Measurements from ENCODE around the gene TEX22.
A peak's percentile ranks its signal among the peaks of the same experiment; 100 is the strongest.

TEX22 gene

DNA sequence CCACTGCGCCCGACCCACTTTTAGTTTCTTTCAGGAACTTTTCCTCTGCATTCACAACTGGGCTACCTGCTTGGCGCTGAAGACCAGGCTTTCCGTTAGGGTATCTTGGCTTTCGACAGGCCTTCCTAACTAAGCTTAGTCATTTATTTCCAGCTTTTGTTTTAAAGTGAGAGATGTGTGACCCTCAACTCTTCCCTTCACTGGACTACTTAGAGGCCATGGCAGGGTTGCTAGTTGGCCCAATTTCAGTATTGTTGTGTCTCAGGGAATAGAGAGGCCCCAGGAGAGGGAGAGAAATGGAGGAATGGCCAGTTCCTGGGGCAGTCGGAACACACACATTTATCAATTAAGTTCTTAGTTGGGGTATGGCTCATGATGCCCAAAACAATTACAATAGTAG, 31.7 kb downstream of the TEX22 start:
- TF ChIP-seq CEBPB (IDR thresholded peaks at IDR 0.05), result no peak
- no peak for TF ChIP-seq CREB1 (IDR thresholded peaks at IDR 0.05; ENCODE audit: low read depth)
- TF ChIP-seq YY1 (IDR thresholded peaks at IDR 0.05; ENCODE audit: low read depth), result no peak
- TF ChIP-seq EP300 (IDR thresholded peaks at IDR 0.05; ENCODE audit: borderline replicate concordance), result no peak
- no peak for TF ChIP-seq EGR1 (IDR thresholded peaks at IDR 0.05)
- TF ChIP-seq, protein P1, sequence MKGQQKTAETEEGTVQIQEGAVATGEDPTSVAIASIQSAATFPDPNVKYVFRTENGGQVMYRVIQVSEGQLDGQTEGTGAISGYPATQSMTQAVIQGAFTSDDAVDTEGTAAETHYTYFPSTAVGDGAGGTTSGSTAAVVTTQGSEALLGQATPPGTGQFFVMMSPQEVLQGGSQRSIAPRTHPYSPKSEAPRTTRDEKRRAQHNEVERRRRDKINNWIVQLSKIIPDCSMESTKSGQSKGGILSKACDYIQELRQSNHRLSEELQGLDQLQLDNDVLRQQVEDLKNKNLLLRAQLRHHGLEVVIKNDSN (IDR thresholded peaks at IDR 0.05), result no peak
- TF ChIP-seq TAF1 (IDR thresholded peaks at IDR 0.05; ENCODE audit: low read depth), result no peak
- TF ChIP-seq MAX (IDR thresholded peaks at IDR 0.05), result no peak
- no peak for TF ChIP-seq TEAD4 (IDR thresholded peaks at IDR 0.05)
- no peak for TF ChIP-seq ZBTB7A (IDR thresholded peaks at IDR 0.05; ENCODE audit: low read depth)
- no peak for TF ChIP-seq TCF12 (IDR thresholded peaks at IDR 0.05; ENCODE audit: low read depth)
- TF ChIP-seq RAD21 (IDR thresholded peaks at IDR 0.05; ENCODE audit: low read depth), result no peak

- TF ChIP-seq NFIC (IDR thresholded peaks at IDR 0.05), result peak; percentile 69
- peak; percentile 13 for TF ChIP-seq TEAD4 (IDR thresholded peaks at IDR 0.05)
- no peak for TF ChIP-seq FOXM1 (IDR thresholded peaks at IDR 0.05; ENCODE audit: borderline replicate concordance, low read depth)
- TF ChIP-seq CEBPB (IDR thresholded peaks at IDR 0.05), result 0 out of 2 replicates have a peak, but pooled peaks have one; percentile 5
Observed at GRCh38 chr14:105430565-105430964, 32.2 kb downstream of the TEX22 start.

GRCh38 chr14:105431256-105431655, 32.9 kb downstream of the TEX22 start:
- TF ChIP-seq NFIC (IDR thresholded peaks at IDR 0.05), result no peak
- TF ChIP-seq REST (IDR thresholded peaks at IDR 0.05; ENCODE audit: low read depth), result no peak

- TF ChIP-seq TEAD4 (IDR thresholded peaks at IDR 0.05), result no peak
- TF ChIP-seq YY1 (IDR thresholded peaks at IDR 0.05; ENCODE audit: low read depth), result no peak
- TF ChIP-seq NFIC (IDR thresholded peaks at IDR 0.05), result no peak
- no peak for TF ChIP-seq RAD21 (IDR thresholded peaks at IDR 0.05; ENCODE audit: low read depth)
- TF ChIP-seq EGR1 (IDR thresholded peaks at IDR 0.05), result no peak
- no peak for TF ChIP-seq CREB1 (IDR thresholded peaks at IDR 0.05; ENCODE audit: low read depth)
- TF ChIP-seq TAF1 (IDR thresholded peaks at IDR 0.05; ENCODE audit: low read depth), result no peak
- no peak for TF ChIP-seq MAX (IDR thresholded peaks at IDR 0.05)
- no peak for TF ChIP-seq EP300 (IDR thresholded peaks at IDR 0.05; ENCODE audit: borderline replicate concordance)
- TF ChIP-seq REST (IDR thresholded peaks at IDR 0.05; ENCODE audit: low read depth), result no peak
- TF ChIP-seq CEBPB (IDR thresholded peaks at IDR 0.05), result no peak
- TF ChIP-seq, protein P1 (IDR thresholded peaks at IDR 0.05), result no peak
- TF ChIP-seq FOXM1 (IDR thresholded peaks at IDR 0.05; ENCODE audit: borderline replicate concordance, low read depth), result no peak
- no peak for TF ChIP-seq TCF12 (IDR thresholded peaks at IDR 0.05; ENCODE audit: low read depth)
- no peak for TF ChIP-seq ZBTB7A (IDR thresholded peaks at IDR 0.05; ENCODE audit: low read depth)
Observed at GRCh38 chr14:105432657-105433056, 34.3 kb downstream of the TEX22 start.

DNA sequence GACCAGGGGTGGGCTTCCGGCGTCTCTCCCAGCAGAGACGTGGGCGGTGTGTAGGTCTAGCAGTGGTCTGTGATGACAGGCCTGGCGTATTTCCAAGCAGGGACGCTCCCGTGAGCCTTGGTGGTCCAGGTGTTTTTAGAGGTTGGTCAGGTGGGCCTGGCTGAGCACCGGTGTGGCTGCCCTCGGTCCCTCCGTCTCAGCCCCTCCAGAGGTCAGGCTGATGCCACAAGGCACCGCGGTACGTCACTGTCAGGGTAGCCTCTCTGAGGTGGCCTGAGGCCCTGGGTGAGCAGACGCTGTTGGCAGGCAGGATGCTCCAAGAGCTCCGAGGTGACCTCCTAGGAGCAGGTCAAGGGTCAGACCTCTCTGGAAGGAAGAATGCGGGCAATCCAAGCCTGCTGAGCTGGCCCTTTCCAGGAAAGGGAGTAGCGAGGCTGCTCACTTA, 34.8 kb downstream of the TEX22 start:
- TF ChIP-seq REST (IDR thresholded peaks at IDR 0.05; ENCODE audit: low read depth) (no peak), NFIC (IDR thresholded peaks at IDR 0.05) (no peak), TAF1 (IDR thresholded peaks at IDR 0.05; ENCODE audit: low read depth) (no peak), EP300 (IDR thresholded peaks at IDR 0.05; ENCODE audit: borderline replicate concordance) (no peak), ZBTB7A (IDR thresholded peaks at IDR 0.05; ENCODE audit: low read depth) (no peak), TCF12 (IDR thresholded peaks at IDR 0.05; ENCODE audit: low read depth) (no peak), FOXM1 (IDR thresholded peaks at IDR 0.05; ENCODE audit: borderline replicate concordance, low read depth) (no peak), RAD21 (IDR thresholded peaks at IDR 0.05; ENCODE audit: low read depth) (no peak), TEAD4 (IDR thresholded peaks at IDR 0.05) (no peak), YY1 (IDR thresholded peaks at IDR 0.05; ENCODE audit: low read depth) (no peak), CEBPB (IDR thresholded peaks at IDR 0.05) (no peak), MAX (IDR thresholded peaks at IDR 0.05) (no peak), CREB1 (IDR thresholded peaks at IDR 0.05; ENCODE audit: low read depth) (no peak), EGR1 (IDR thresholded peaks at IDR 0.05) (no peak)
- TF ChIP-seq, protein P1 (IDR thresholded peaks at IDR 0.05), result no peak
